Progenitor cell of endocrine pancreas (in vitro differentiated cells): ENCODE results near the gene SND1. TPM values are rescaled to one million over a fixed set of nuclear protein-coding genes. Genes with fewer than 3 reads are reported as not detected.
A peak's percentile ranks its signal among the peaks of the same experiment; 100 is the strongest.

ENCODE experiments used
- DNase-seq: peaks from one replicate; pipeline ENCODE4 v3.0.0; 2021; ENCODE audit warnings: low spot score; ENCODE audit not compliant: unreplicated experiment
- H3K27ac Mint-ChIP-seq: 2 replicates; pipeline ENCODE4 v1.8.0; 2021; ENCODE audit warnings: mild to moderate bottlenecking, moderate library complexity, mixed read lengths
- H3K27me3 Mint-ChIP-seq: 2 replicates; pipeline ENCODE4 v1.8.0; 2021; ENCODE audit warnings: mixed read lengths
- H3K36me3 Mint-ChIP-seq: 2 replicates; pipeline ENCODE4 v1.8.0; 2022; ENCODE audit warnings: mixed read lengths; ENCODE audit not compliant: insufficient read depth
- H3K4me1 Mint-ChIP-seq: 2 replicates; pipeline ENCODE4 v1.8.0; 2021; ENCODE audit warnings: low read depth, mixed read lengths
- H3K4me3 Mint-ChIP-seq: 2 replicates; pipeline ENCODE4 v1.8.0; 2021; ENCODE audit warnings: low read depth, mild to moderate bottlenecking, moderate library complexity, mixed read lengths
- H3K9me3 Mint-ChIP-seq: 2 replicates; pipeline ENCODE4 v1.8.0; 2021; ENCODE audit warnings: low read depth, mixed read lengths
- CTCF ChIP-seq: fragments of 200-600 bp; sonication (generic); IDR thresholded peaks from one replicate; pipeline ENCODE4 v1.5.0; 2021; ENCODE audit warnings: antibody characterized with exemption, mild to moderate bottlenecking; ENCODE audit not compliant: unreplicated experiment
- total RNA-seq: library from RNA; stranded (reverse); gene quantifications from 2 replicates; pipeline ENCODE4 v1.2.1, GENCODE V29; 2021

Gene SND1
- total RNA-seq, 1 donor from 2014 or later = 213 TPM

GRCh38 chr7:127628445-127628844 is 23.5 kb upstream of the SND1 start:
- Mint-ChIP-seq H3K27me3 (peaks cover 7% of the 10 kb centered on the region), H3K4me1 (peaks cover 2% of the 10 kb centered on the region), H3K36me3 (no peaks in the 10 kb centered on the region), H3K27ac (no peak overlapping the region), H3K9me3 (peaks cover 3% of the 10 kb centered on the region), H3K4me3 (no peak overlapping the region)
- no peak for DNase-seq
- TF ChIP-seq CTCF = no peak

GRCh38 chr7:127629268-127629854 is 22.6 kb upstream of the SND1 start:
- H3K4me1 Mint-ChIP-seq = peaks cover 2% of the 10 kb centered on the region
- peak; percentile 72 for TF ChIP-seq CTCF
- peaks cover 12% of the 10 kb centered on the region for H3K27me3 Mint-ChIP-seq
- peaks cover 3% of the 10 kb centered on the region for H3K9me3 Mint-ChIP-seq
- no peaks in the 10 kb centered on the region for H3K36me3 Mint-ChIP-seq
- peak; percentile 51 for DNase-seq
- H3K4me3 Mint-ChIP-seq = no peak overlapping the region
- H3K27ac Mint-ChIP-seq = no peak overlapping the region

GRCh38 chr7:127632276-127632910 is 19.6 kb upstream of the SND1 start:
- TF ChIP-seq CTCF = no peak

GRCh38 chr7:127635659-127636285 is 16.2 kb upstream of the SND1 start:
- DNase-seq = no peak
- Mint-ChIP-seq H3K4me3 (no peak overlapping the region), H3K36me3 (no peaks in the 10 kb centered on the region), H3K27ac (no peak overlapping the region), H3K27me3 (peaks cover 14% of the 10 kb centered on the region), H3K4me1 (peaks cover 4% of the 10 kb centered on the region), H3K9me3 (no peaks in the 10 kb centered on the region)
- TF ChIP-seq CTCF = no peak

More at GRCh38 chr7:127632276-127632910, 19.6 kb upstream of the SND1 start:
- Mint-ChIP-seq H3K36me3 (no peaks in the 10 kb centered on the region), H3K9me3 (no peaks in the 10 kb centered on the region), H3K27me3 (peaks cover 9% of the 10 kb centered on the region), H3K27ac (no peak overlapping the region), H3K4me3 (no peak overlapping the region), H3K4me1 (peaks cover 5% of the 10 kb centered on the region)
- DNase-seq = no peak

- H3K4me1 Mint-ChIP-seq = peaks cover 11% of the 10 kb centered on the region
- no peak overlapping the region for H3K27ac Mint-ChIP-seq
- no peaks in the 10 kb centered on the region for H3K36me3 Mint-ChIP-seq
- DNase-seq = no peak
- H3K4me3 Mint-ChIP-seq = no peak overlapping the region
- H3K27me3 Mint-ChIP-seq = peaks cover 11% of the 10 kb centered on the region
- no peak for TF ChIP-seq CTCF
- H3K9me3 Mint-ChIP-seq = no peaks in the 10 kb centered on the region
Measured at GRCh38 chr7:127638197-127638596, 13.8 kb upstream of the SND1 start.
